OCI-LY7 (cell line): Measurements from ENCODE around the gene RRP36. TPM values are rescaled to one million over a fixed set of nuclear protein-coding genes. Genes with fewer than 3 reads are reported as not detected.

ENCODE experiments used
- BruUV-seq: library from RNA; stranded (reverse); fragments of 400-500 nt; replicated peaks from 2 replicates; lab custom pipeline; 2021; lab: Mats Ljungman, UMichigan
- CTCF ChIA-PET: fragments of 300-600 bp; sonication (Branson Sonifier 250); formaldehyde crosslinking; loops from one replicate; lab custom pipeline; 2022; ENCODE audit warnings: antibody characterized with exemption; ENCODE audit not compliant: unreplicated experiment; lab: Charles Lee
- POLR2A ChIA-PET: fragments of 300-600 bp; sonication (Branson Sonifier 250); formaldehyde crosslinking; loops from one replicate; lab custom pipeline; 2022; ENCODE audit warnings: antibody characterized with exemption; lab: Charles Lee
- DNase-seq: peaks from one replicate; pipeline ENCODE4 v3.0.0-alpha.2; 2015; ENCODE audit warnings: low spot score
- H2AFZ ChIP-seq: fragments of 200-600 bp; sonication (generic), shearing (Covaris generic); 2 replicates; pipeline ENCODE4 v1.6.1; 2014; ENCODE audit warnings: mild to moderate bottlenecking, antibody characterized with exemption, low read length, moderate library complexity
- H3K27ac ChIP-seq: fragments of 200-600 bp; sonication (generic); 2 replicates; pipeline ENCODE4 v1.5.1; 2014; ENCODE audit warnings: mixed run types, low read depth, mild to moderate bottlenecking, moderate library complexity, low read length, inconsistent platforms; ENCODE audit not compliant: poor library complexity, severe bottlenecking
- H3K36me3 ChIP-seq: fragments of 200-600 bp; sonication (generic); 2 replicates; pipeline ENCODE4 v1.6.1; 2014; ENCODE audit warnings: mild to moderate bottlenecking, antibody characterized with exemption, low read length, moderate library complexity, mixed read lengths; ENCODE audit not compliant: insufficient read depth
- H3K4me1 ChIP-seq: fragments of 200-600 bp; sonication (generic); 2 replicates; pipeline ENCODE4 v1.5.1; 2014; ENCODE audit warnings: mild to moderate bottlenecking, low read length; ENCODE audit not compliant: insufficient read depth, poor library complexity, severe bottlenecking
- H3K4me2 ChIP-seq: fragments of 200-600 bp; sonication (generic); 2 replicates; pipeline ENCODE4 v1.6.1; 2014; ENCODE audit warnings: mild to moderate bottlenecking, low read length
- H3K4me3 ChIP-seq: fragments of 200-600 bp; sonication (generic); 2 replicates; pipeline ENCODE4 v1.5.1; 2014; ENCODE audit warnings: mild to moderate bottlenecking, low read depth, low read length; ENCODE audit not compliant: poor library complexity, severe bottlenecking
- H3K79me2 ChIP-seq: fragments of 200-600 bp; sonication (generic); 2 replicates; pipeline ENCODE4 v1.6.1; 2016; ENCODE audit warnings: low read depth, mild to moderate bottlenecking, low read length, moderate library complexity, mixed read lengths; ENCODE audit not compliant: insufficient read depth
- H3K9me2 ChIP-seq: fragments of 200-600 bp; sonication (generic); 2 replicates; pipeline ENCODE4 v1.6.1; 2016; ENCODE audit warnings: mild to moderate bottlenecking, low read length, mixed read lengths; ENCODE audit not compliant: insufficient read depth
- H3K9me3 ChIP-seq: fragments of 200-600 bp; sonication (generic); 2 replicates; pipeline ENCODE4 v1.6.1; 2014; ENCODE audit warnings: mild to moderate bottlenecking, mixed run types, low read length, mixed read lengths
- H4K20me1 ChIP-seq: fragments of 200-600 bp; sonication (generic); 2 replicates; pipeline ENCODE4 v1.6.1; 2014; ENCODE audit warnings: mild to moderate bottlenecking, antibody characterized with exemption, low read length, moderate library complexity, mixed read lengths; ENCODE audit not compliant: insufficient read depth
- EZH2phosphoT487 ChIP-seq: fragments of 200-600 bp; sonication (generic); IDR thresholded peaks from 2 replicates; pipeline ENCODE4 v1.6.1; 2018; ENCODE audit warnings: low read depth, borderline replicate concordance, mild to moderate bottlenecking, mixed run types, antibody characterized with exemption, low read length, moderate library complexity, mixed read lengths
- intact Hi-C: fragments of 100-400 bp; cut with micrococcal nuclease; formaldehyde crosslinking; loops from one replicate; pipeline ENCODE4 v1.10.0; 2022; ENCODE audit not compliant: unreplicated experiment
- total RNA-seq, 2 experiments: library from RNA; depleted of rRNA in 1 of 2; stranded (reverse); fragments of >200 nt in 1 of 2; shearing (Covaris generic) in 1 of 2; gene quantifications; 2 replicates each; pipeline ENCODE4 v1.2.3, GENCODE V29; 2014 to 2022
- TF ChIP-seq, protein P1 (sequence below): fragments of 200-600 bp; sonication (generic); conservative IDR thresholded peaks from 2 replicates; pipeline ENCODE4 v1.5.1; 2014; ENCODE audit warnings: mild to moderate bottlenecking, antibody characterized with exemption, low read length, moderate library complexity, mixed read lengths

Gene RRP36
- total RNA-seq, 2 experiments from 2014 or later = 61.1 to 75.9 TPM

DNA sequence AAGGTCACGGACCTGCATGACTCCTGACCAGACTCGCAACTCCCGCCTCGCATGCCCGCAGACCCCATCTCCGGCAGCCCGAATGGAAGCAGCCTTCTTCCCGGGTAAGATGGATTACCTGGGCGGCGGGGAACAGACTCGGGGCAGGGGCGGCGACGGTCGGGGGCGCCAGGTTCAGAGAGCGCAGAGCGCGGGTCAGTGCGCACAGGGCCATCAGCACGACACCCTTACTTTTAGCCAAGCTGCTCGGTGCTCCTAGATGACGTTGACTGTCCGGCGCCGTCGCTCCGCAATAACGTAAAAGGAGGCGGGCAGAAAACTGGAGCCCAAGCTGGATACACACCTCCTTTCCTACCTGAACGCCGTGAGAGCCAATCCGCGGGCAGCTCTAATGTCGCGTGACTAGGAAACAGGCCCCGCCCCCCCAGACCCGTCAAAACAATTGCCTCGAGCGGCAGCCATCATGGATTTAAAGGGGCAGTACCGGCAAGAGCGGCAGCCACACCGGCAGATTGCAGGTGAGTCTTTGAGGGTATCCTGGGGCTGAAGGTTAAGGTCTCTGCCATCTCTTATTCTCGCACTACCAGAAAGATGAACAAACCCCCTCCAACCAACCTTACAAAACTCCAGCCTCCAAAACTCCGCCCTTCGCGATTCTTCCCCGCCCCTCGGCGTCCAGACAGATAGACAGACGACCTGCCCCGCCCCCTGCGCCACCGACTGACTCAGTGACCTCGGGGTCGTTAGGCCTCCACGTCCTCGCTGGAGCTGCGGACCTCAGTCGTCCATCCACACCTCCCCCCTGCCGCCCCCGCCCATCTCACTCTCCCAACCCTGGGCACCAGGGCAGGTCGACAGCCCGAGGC is 38.0 kb downstream of the RRP36 start, which contains the start of the genes KLC4 and MRPL2:
KLC4 (plus strand) TSS at position 464 of the 866 bp plus-strand sequence. CDS start 1,705 bp downstream, outside the sequence.
MRPL2 (minus strand) TSS at position 267 of the 866 bp plus-strand sequence; CDS start at position 214, 53 bp downstream.
- H3K79me2 ChIP-seq = peaks cover 17% of the 10 kb centered on the region
- H3K27ac ChIP-seq = peak within 1 kb of the TSS; percentile 23
- no peaks in the 10 kb centered on the region for H3K9me3 ChIP-seq
- H4K20me1 ChIP-seq = no peaks in the 10 kb centered on the region
- peak; percentile 99 for DNase-seq
- H3K4me1 ChIP-seq = peaks cover 18% of the 10 kb centered on the region
- no peak for TF ChIP-seq EZH2phosphoT487
- TF ChIP-seq, protein P1, sequence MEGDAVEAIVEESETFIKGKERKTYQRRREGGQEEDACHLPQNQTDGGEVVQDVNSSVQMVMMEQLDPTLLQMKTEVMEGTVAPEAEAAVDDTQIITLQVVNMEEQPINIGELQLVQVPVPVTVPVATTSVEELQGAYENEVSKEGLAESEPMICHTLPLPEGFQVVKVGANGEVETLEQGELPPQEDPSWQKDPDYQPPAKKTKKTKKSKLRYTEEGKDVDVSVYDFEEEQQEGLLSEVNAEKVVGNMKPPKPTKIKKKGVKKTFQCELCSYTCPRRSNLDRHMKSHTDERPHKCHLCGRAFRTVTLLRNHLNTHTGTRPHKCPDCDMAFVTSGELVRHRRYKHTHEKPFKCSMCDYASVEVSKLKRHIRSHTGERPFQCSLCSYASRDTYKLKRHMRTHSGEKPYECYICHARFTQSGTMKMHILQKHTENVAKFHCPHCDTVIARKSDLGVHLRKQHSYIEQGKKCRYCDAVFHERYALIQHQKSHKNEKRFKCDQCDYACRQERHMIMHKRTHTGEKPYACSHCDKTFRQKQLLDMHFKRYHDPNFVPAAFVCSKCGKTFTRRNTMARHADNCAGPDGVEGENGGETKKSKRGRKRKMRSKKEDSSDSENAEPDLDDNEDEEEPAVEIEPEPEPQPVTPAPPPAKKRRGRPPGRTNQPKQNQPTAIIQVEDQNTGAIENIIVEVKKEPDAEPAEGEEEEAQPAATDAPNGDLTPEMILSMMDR = no peak
- BruUV-seq = no TSS peak
- ChIA-PET CTCF (interaction anchor here (0.9 to 1.2 kb wide), 3 partner anchors 12 to 165 kb away, joined by 3 to 4 read pairs (median 3); no protein-coding TSS in a partner anchor), POLR2A (interaction anchor here (0.6 to 2.2 kb wide), 15 partner anchors 9 to 920 kb away, joined by 3 to 7 read pairs (median 4); partner anchors contain the start of genes KLHDC3, MEA1, PEX6 and PPP2R5D)
- peak within 1 kb of the TSS; percentile 95 for H3K4me3 ChIP-seq
- H3K36me3 ChIP-seq = peaks cover 11% of the 10 kb centered on the region
- intact Hi-C loops = no loop called here
- no peaks in the 10 kb centered on the region for H3K9me2 ChIP-seq
- peak within 1 kb of the TSS; percentile 87 for H2AFZ ChIP-seq
- H3K4me2 ChIP-seq = peak within 1 kb of the TSS; percentile 97

DNA sequence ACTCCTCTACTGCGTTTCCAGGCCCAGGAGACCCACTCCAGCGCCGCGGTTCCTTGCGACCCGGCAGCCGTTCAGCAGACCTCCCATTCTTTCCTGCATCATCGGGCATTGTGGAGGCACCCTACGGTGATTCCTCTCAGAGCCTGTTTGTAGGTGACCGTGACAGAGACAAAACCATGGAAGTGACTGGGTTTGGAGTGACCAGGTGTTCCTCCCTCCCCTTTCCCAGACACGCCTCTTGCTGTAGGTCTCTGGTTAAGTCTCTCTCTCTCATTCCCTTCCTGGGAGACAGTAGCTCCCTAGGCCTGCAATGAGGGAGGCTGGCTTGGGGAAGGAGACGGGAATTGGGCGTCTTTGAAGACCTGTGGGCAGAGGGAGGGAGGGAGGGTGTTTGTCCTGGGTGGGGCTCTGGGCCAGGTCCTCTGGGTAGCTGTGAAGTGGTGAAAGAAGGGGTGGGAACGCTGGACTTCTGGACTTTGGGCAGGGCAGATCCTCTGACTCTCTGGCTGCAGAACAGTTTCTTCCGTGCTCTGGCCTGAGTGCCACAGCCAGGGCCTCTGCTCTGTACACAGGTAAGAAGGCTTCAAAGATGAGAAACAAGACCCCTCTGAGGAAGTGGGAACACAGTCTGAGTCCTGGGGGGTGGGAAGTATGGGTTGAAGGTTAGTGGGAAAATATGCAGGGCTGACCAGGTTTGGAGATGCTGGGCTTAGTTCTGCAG is 38.8 kb downstream of the RRP36 start:
- Histone ChIP-seq H3K27ac (peak overlapping the region; percentile 13), H4K20me1 (no peaks in the 10 kb centered on the region), H3K4me1 (peaks cover 17% of the 10 kb centered on the region), H3K79me2 (peaks cover 17% of the 10 kb centered on the region), H3K4me3 (peak overlapping the region; percentile 95), H3K9me3 (no peaks in the 10 kb centered on the region), H2AFZ (peak overlapping the region; percentile 87), H3K4me2 (peak overlapping the region; percentile 97), H3K36me3 (peaks cover 11% of the 10 kb centered on the region), H3K9me2 (no peaks in the 10 kb centered on the region)
- ChIA-PET CTCF (interaction anchor here (0.6 to 1.0 kb wide), 3 partner anchors 83 to 92 kb away, joined by 3 to 4 read pairs (median 3); no protein-coding TSS in a partner anchor), POLR2A (interaction anchor here (0.7 to 2.2 kb wide), 6 partner anchors 16 to 461 kb away, joined by 3 to 6 read pairs (median 3); partner anchors contain the start of gene PTK7)
- BruUV-seq = no TSS peak
- TF ChIP-seq EZH2phosphoT487 = no peak
- TF ChIP-seq, protein P1 = no peak
- DNase-seq = no peak
- intact Hi-C loops = no loop called here
